Esophagus squamous epithelium (tissue), 5 donors: ENCODE data around the gene OR52W1. TPM values are rescaled to one million over a fixed set of nuclear protein-coding genes. Genes with fewer than 3 reads are reported as not detected.

Source experiments
- DNase-seq: peaks from one replicate; lab custom pipeline; 2025; lab: John Stamatoyannopoulos, UW
- H3K27ac ChIP-seq, 4 donors: fragments of 200-600 bp; sonication (generic); one replicate each; pipeline ENCODE4 v1.5.1; 2016 to 2019; ENCODE audit warnings: mild to moderate bottlenecking in 1 of 4
- H3K27me3 ChIP-seq, 4 donors: fragments of 200-600 bp; sonication (generic); 1 replicate in 3 of 4; 2 replicates in 1 of 4; pipeline versions ENCODE4 v1.5.1 to v1.6.0; 2017 to 2021; ENCODE audit warnings: antibody characterized with exemption in 1 of 4
- H3K36me3 ChIP-seq, 3 donors: fragments of 200-600 bp; sonication (generic); one replicate each; pipeline ENCODE4 v1.5.1; 2016 to 2019
- H3K4me1 ChIP-seq, 3 donors: fragments of 200-600 bp; sonication (generic); one replicate each; pipeline ENCODE4 v1.5.1; 2017 to 2019
- H3K4me3 ChIP-seq, 4 donors: fragments of 200-600 bp; sonication (generic); 1 replicate in 3 of 4; 2 replicates in 1 of 4; pipeline ENCODE4 v1.5.1; 2016 to 2019; ENCODE audit warnings: mild to moderate bottlenecking in 2 of 4, moderate library complexity in 1 of 4
- H3K9me3 ChIP-seq, 3 donors: fragments of 200-600 bp; sonication (generic); one replicate each; pipeline ENCODE4 v1.5.1; 2016 to 2019
- CTCF ChIP-seq, 6 experiments: fragments of 450-650 bp in 4 of 6; fragments of 200-600 bp in 2 of 6; sonication (generic) in 2 of 6; IDR thresholded peaks; one replicate each; pipeline ENCODE4 v1.5.1; 2016 to 2019; ENCODE audit warnings: antibody characterized with exemption in 6 of 6, mild to moderate bottlenecking in 4 of 6, moderate library complexity in 4 of 6
- POLR2A ChIP-seq, 4 donors: fragments of 450-650 bp; IDR thresholded peaks; one replicate each; pipeline ENCODE4 v1.6.1; 2017; ENCODE audit warnings: antibody characterized with exemption in 4 of 4, mild to moderate bottlenecking in 4 of 4, moderate library complexity in 3 of 4
- WGBS, 2 donors: methylation state at CpG; one replicate each; pipeline ENCODE4 v1.1.5; 2018; 5-methylcytosine and 5-hydroxymethylcytosine counted together
- intact Hi-C: fragments of 100-400 bp; cut with DNase I; formaldehyde crosslinking; loops from one replicate; pipeline ENCODE4 v1.15.0; 2022
- total RNA-seq, 4 donors: library from RNA; depleted of rRNA; stranded (reverse); fragments of >200 nt; gene quantifications; one replicate each; pipeline ENCODE4 v1.1.0, GENCODE V29; 2016
- donor health status: DM: yes; HTN: yes; CAD: no.

The OR52W1 gene
- total RNA-seq, 4 donors from 2014 or later = not detected

DNA sequence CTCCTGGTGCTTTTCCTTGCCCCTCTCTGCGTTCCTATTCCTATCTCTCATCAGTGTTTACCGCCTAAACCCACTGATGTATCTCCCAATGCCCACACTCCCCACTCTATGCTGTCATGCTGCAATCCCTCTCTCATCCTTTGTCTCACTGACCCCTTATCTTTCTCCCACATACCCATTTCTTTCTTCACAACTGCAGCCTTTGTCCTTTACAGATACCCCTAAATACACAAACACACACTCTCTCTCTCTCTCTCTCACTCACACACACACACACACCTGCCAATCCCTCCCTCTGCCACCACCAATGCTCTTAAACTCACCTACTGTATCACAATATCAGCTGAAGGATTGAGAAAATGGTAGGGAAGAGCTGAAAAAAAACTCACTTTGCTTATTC lies 23.6 kb upstream of the OR52W1 start:
- TF ChIP-seq CTCF (IDR thresholded peaks at IDR 0.05) (no peak), POLR2A (IDR thresholded peaks at IDR 0.05) (no peak)
- H3K27ac ChIP-seq = no peak overlapping the region
- no peaks in the 10 kb centered on the region for H3K27me3 ChIP-seq
- H3K4me1 ChIP-seq = no peaks in the 10 kb centered on the region
- H3K9me3 ChIP-seq = no peaks in the 10 kb centered on the region
- H3K4me3 ChIP-seq = no peak overlapping the region
- H3K36me3 ChIP-seq = no peaks in the 10 kb centered on the region
- no peak for DNase-seq
- intact Hi-C loops = no loop called here
- WGBS, 2 donors = 40 to 41% methylated on average over 2 of the region's 2 CpGs

DNA sequence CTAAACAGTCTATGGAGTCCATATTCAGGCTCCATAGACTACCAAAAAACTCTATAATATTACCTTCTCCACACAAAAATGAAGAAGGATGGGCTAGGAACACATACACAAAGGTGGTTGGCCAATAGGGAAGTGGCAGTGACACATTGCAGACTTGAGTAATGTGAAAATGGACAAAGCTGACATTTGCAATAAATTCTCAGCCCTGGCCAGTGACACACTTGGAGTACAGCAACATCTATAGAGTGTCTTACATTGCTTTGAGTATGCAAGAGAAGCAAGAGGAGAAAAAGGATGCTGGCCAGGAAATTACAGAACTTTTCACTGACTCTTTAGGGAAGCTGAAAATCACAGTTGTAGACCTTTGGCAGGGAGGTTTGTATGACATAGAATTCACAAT lies 7.3 kb upstream of the OR52W1 start:
- H3K27me3 ChIP-seq = no peaks in the 10 kb centered on the region
- no peaks in the 10 kb centered on the region for H3K9me3 ChIP-seq
- H3K4me1 ChIP-seq = no peaks in the 10 kb centered on the region
- no peak for DNase-seq
- no peak for TF ChIP-seq POLR2A (IDR thresholded peaks at IDR 0.05)
- no peak for TF ChIP-seq CTCF (IDR thresholded peaks at IDR 0.05)
- no peak overlapping the region for H3K4me3 ChIP-seq
- H3K36me3 ChIP-seq = no peaks in the 10 kb centered on the region
- no peak overlapping the region for H3K27ac ChIP-seq
- intact Hi-C loops = no loop called here

- H3K27ac ChIP-seq = no peak overlapping the region
- TF ChIP-seq CTCF (IDR thresholded peaks at IDR 0.05) (no peak), POLR2A (IDR thresholded peaks at IDR 0.05) (no peak)
- no peaks in the 10 kb centered on the region for H3K36me3 ChIP-seq
- intact Hi-C loops = no loop called here
- no peak overlapping the region for H3K4me3 ChIP-seq
- no peaks in the 10 kb centered on the region for H3K9me3 ChIP-seq
- H3K27me3 ChIP-seq = no peaks in the 10 kb centered on the region
- DNase-seq = no peak
- WGBS, 2 donors = 64 to 88% methylated on average over 1 of the region's 1 CpG
- H3K4me1 ChIP-seq = no peaks in the 10 kb centered on the region
Observed at GRCh38 chr11:6194065-6194581, 4.9 kb upstream of the OR52W1 start.

- intact Hi-C loops = no loop called here
- no peak for TF ChIP-seq CTCF (IDR thresholded peaks at IDR 0.05)
- TF ChIP-seq POLR2A (IDR thresholded peaks at IDR 0.05) = no peak
- no peak overlapping the region for H3K27ac ChIP-seq
- H3K4me3 ChIP-seq = no peak overlapping the region
- no peak for DNase-seq
- H3K4me1 ChIP-seq = no peaks in the 10 kb centered on the region
- H3K36me3 ChIP-seq = no peaks in the 10 kb centered on the region
- H3K27me3 ChIP-seq = no peaks in the 10 kb centered on the region
- no peaks in the 10 kb centered on the region for H3K9me3 ChIP-seq
- WGBS, 2 donors = 51 to 56% methylated on average over 4 of the region's 4 CpGs
Observed at GRCh38 chr11:6196396-6196795, 2.6 kb upstream of the OR52W1 start.

- intact Hi-C loops = no loop called here
- 67 to 75% methylated on average over 4 of the region's 4 CpGs for WGBS, 2 donors
Observed at GRCh38 chr11:6197466-6198200, 1.4 kb upstream of the OR52W1 start.

More at GRCh38 chr11:6197466-6198200, 1.4 kb upstream of the OR52W1 start:
- H3K4me1 ChIP-seq = no peaks in the 10 kb centered on the region
- TF ChIP-seq POLR2A (IDR thresholded peaks at IDR 0.05) (no peak), CTCF (IDR thresholded peaks at IDR 0.05) (no peak)
- no peak overlapping the region for H3K27ac ChIP-seq
- DNase-seq = no peak
- no peaks in the 10 kb centered on the region for H3K36me3 ChIP-seq
- H3K27me3 ChIP-seq = no peaks in the 10 kb centered on the region
- H3K4me3 ChIP-seq = no peak overlapping the region
- no peaks in the 10 kb centered on the region for H3K9me3 ChIP-seq
